Ascending aorta (tissue), 2 donors: ENCODE results near the gene BTLA. TPM values are rescaled to one million over a fixed set of nuclear protein-coding genes. Genes with fewer than 3 reads are reported as not detected.

Source experiments
- DNase-seq, 2 donors: peaks; one replicate each; pipeline ENCODE4 v3.0.0-alpha.2; 2019; ENCODE audit warnings: low spot score in 2 of 2
- H3K27ac ChIP-seq, 2 donors: fragments of 200-600 bp; sonication (generic); one replicate each; pipeline ENCODE4 v1.5.1; 2016 to 2017; ENCODE audit warnings: mild to moderate bottlenecking in 1 of 2
- H3K27me3 ChIP-seq: fragments of 200-600 bp; sonication (generic); one replicate; pipeline ENCODE4 v1.5.1; 2017
- H3K36me3 ChIP-seq, 2 donors: fragments of 200-600 bp; sonication (generic); one replicate each; pipeline ENCODE4 v1.5.1; 2016
- H3K4me1 ChIP-seq, 2 donors: fragments of 200-600 bp; sonication (generic); one replicate each; pipeline ENCODE4 v1.5.1; 2016 to 2017; ENCODE audit warnings: mild to moderate bottlenecking in 1 of 2
- H3K4me3 ChIP-seq, 2 donors: fragments of 200-600 bp; sonication (generic); one replicate each; pipeline ENCODE4 v1.5.1; 2016 to 2017; ENCODE audit warnings: mild to moderate bottlenecking in 1 of 2
- H3K9me3 ChIP-seq, 2 donors: fragments of 200-600 bp; sonication (generic); one replicate each; pipeline ENCODE4 v1.5.1; 2016
- intact Hi-C: fragments of 100-400 bp; cut with DNase I; formaldehyde crosslinking; loops from one replicate; pipeline ENCODE4 v1.15.1; 2023
- total RNA-seq: library from RNA; depleted of rRNA; stranded (reverse); fragments of >200 nt; gene quantifications from one replicate; pipeline ENCODE4 v1.1.0, GENCODE V29; 2016
- TF ChIP-seq, protein P1 (sequence below), 3 experiments: fragments of 200-600 bp in 2 of 3; fragments of 450-650 bp in 1 of 3; sonication (generic) in 2 of 3; IDR thresholded peaks; one replicate each; pipeline ENCODE4 v1.5.1; 2016 to 2019; ENCODE audit warnings: antibody characterized with exemption in 3 of 3, mild to moderate bottlenecking in 1 of 3, moderate library complexity in 1 of 3

Gene BTLA
- total RNA-seq, 1 donor from 2014 or later = not detected

DNA sequence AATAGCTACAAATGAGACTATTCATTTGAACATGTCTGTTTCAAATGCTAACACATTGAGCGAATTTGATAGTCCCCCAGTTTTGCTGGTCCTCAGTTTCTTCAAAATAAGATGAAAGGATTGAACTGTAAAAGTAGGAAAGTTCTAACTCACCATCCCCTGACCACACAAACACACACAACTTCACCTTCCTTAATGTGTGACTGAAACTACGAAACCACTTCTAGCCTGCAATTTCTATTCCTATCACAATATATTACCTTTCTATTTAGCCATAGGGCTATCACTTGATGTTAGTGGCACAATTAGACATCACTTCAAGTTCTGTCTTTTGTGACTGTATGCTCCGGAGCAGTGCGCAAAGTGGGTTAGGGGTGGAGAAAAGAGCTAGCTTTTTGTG, 14.9 kb downstream of the BTLA start:
- TF ChIP-seq, protein P1, sequence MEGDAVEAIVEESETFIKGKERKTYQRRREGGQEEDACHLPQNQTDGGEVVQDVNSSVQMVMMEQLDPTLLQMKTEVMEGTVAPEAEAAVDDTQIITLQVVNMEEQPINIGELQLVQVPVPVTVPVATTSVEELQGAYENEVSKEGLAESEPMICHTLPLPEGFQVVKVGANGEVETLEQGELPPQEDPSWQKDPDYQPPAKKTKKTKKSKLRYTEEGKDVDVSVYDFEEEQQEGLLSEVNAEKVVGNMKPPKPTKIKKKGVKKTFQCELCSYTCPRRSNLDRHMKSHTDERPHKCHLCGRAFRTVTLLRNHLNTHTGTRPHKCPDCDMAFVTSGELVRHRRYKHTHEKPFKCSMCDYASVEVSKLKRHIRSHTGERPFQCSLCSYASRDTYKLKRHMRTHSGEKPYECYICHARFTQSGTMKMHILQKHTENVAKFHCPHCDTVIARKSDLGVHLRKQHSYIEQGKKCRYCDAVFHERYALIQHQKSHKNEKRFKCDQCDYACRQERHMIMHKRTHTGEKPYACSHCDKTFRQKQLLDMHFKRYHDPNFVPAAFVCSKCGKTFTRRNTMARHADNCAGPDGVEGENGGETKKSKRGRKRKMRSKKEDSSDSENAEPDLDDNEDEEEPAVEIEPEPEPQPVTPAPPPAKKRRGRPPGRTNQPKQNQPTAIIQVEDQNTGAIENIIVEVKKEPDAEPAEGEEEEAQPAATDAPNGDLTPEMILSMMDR (IDR thresholded peaks at IDR 0.05) = no peak
- intact Hi-C loops = no loop called here
- no peak for DNase-seq

DNA sequence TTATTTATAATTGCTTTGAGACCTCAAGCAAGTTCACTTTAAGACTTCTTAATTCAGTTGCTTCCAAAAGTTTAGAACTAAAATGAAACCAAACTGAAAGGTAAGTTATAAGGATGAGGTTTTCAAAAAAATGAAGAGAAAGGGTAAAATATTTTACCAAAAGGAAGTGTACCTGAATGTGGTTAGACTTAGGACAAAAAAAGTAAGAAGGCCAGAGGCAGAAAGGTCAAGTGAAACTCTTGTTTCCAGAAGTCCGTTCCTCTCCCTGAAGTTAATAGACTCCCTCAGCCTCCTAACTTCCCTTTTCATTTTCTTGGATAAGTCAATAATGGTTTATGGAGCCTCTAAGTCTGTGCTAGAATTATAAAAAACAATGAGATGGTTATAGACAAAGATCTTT, 16.6 kb downstream of the BTLA start:
- intact Hi-C loops = no loop called here
- H3K36me3 ChIP-seq = no peaks in the 10 kb centered on the region
- TF ChIP-seq, protein P1 (IDR thresholded peaks at IDR 0.05) = no peak
- no peaks in the 10 kb centered on the region for H3K9me3 ChIP-seq
- no peaks in the 10 kb centered on the region for H3K27me3 ChIP-seq
- H3K4me3 ChIP-seq = no peak overlapping the region
- no peak for DNase-seq
- H3K27ac ChIP-seq = no peak overlapping the region
- H3K4me1 ChIP-seq = no peaks in the 10 kb centered on the region

More for the DNA sequence above, 14.9 kb downstream of the BTLA start:
- Histone ChIP-seq H3K27me3 (no peaks in the 10 kb centered on the region), H3K9me3 (no peaks in the 10 kb centered on the region), H3K36me3 (no peaks in the 10 kb centered on the region), H3K4me3 (no peak overlapping the region), H3K27ac (no peak overlapping the region), H3K4me1 (no peaks in the 10 kb centered on the region)

DNA sequence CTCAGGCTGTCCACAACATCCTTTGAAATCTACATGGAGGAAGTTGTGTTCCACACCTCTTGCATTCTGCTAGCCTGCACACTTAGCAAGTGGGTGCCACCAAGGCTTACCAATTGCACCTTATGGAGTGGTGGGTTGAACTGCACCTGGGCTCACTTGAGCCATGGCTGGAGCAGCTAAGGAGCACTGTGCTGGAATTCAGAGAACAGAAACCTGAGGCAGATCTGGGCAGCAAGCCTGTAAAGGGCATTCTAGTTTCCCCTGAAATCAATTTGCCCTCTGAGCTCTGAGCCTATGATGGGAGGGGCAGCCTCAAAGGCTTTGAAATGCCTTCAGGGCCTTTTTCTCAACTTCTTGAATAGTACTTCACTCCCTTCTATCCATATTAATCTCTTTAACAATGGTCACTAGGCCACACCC, 18.0 kb downstream of the BTLA start:
- no peak overlapping the region for H3K27ac ChIP-seq
- intact Hi-C loops = no loop called here
- TF ChIP-seq, protein P1 (IDR thresholded peaks at IDR 0.05) = no peak
- H3K4me3 ChIP-seq = no peak overlapping the region
- no peaks in the 10 kb centered on the region for H3K27me3 ChIP-seq
- H3K9me3 ChIP-seq = no peaks in the 10 kb centered on the region
- DNase-seq = no peak
- no peaks in the 10 kb centered on the region for H3K36me3 ChIP-seq
- H3K4me1 ChIP-seq = no peaks in the 10 kb centered on the region

DNA sequence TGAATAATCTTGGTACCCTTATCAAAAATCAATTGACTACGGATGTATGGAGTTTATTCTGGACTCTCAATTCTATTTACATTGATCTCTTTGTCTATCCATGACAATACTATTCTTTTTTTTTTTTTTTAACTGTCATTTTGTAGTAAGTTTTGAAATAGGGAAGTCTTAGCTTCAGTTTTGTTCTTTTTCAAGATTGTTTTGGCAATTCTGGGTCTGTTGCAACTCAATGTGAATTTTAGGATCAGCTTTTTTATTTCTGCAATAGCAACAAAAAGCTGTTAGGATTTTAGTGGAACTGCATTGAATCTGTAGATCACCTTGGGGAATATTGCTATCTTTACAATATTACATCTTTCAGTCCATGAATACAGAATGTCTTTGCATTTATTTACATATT, 21.4 kb downstream of the BTLA start:
- TF ChIP-seq, protein P1 (IDR thresholded peaks at IDR 0.05) = no peak
- H3K4me3 ChIP-seq = no peak overlapping the region

DNA sequence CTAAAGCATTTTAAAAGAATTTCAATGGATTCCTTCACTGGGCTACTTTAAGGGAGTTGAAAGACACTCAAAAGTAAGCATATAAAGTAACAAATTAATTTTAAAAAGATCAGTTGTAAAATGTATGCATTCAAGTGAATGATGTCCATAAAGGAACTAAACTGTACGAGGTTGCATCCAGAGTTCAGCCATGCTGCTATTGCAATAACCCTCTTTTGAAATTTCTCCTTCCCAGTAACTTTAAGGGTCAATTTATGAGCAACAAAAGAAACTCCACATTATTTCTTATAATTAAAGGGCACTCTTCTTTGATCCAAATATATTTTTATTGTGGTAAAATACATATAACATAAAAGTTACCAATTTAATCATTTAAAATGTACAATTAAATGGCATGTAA, 22.9 kb downstream of the BTLA start:
- Histone ChIP-seq H3K36me3 (no peaks in the 10 kb centered on the region), H3K27me3 (no peaks in the 10 kb centered on the region), H3K27ac (no peak overlapping the region), H3K9me3 (no peaks in the 10 kb centered on the region), H3K4me1 (no peaks in the 10 kb centered on the region), H3K4me3 (no peak overlapping the region)
- TF ChIP-seq, protein P1 (IDR thresholded peaks at IDR 0.05) = no peak
- DNase-seq = no peak
- intact Hi-C loops = no loop called here

More for the DNA sequence above, 21.4 kb downstream of the BTLA start:
- no peak for DNase-seq
- H3K9me3 ChIP-seq = no peaks in the 10 kb centered on the region
- H3K36me3 ChIP-seq = no peaks in the 10 kb centered on the region
- no peak overlapping the region for H3K27ac ChIP-seq
- no peaks in the 10 kb centered on the region for H3K4me1 ChIP-seq
- intact Hi-C loops = no loop called here
- H3K27me3 ChIP-seq = no peaks in the 10 kb centered on the region

DNA sequence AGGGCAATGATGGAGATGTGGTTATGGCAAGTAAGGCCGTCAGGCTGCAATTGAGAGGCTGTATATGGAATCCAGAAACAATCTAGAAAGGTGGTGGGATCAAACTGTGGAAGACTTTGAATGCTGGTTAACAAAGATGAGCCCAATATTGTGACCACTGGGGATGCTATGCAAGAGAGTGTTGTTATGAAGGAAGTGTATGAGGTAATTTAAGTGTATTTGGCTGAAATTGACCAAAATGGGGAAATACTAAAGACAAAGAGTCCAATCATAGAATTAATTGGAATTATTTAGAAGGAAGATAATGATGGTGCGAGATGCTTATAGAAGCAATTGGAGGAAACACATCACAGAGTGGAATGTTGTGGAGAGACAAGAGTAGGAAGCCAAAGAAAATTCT, 24.5 kb downstream of the BTLA start:
- H3K9me3 ChIP-seq = no peaks in the 10 kb centered on the region
- H3K27me3 ChIP-seq = no peaks in the 10 kb centered on the region

More for the DNA sequence above, 24.5 kb downstream of the BTLA start:
- TF ChIP-seq, protein P1 (IDR thresholded peaks at IDR 0.05) = no peak
- Histone ChIP-seq H3K4me1 (peaks cover 0 to 8% of the 10 kb centered on the region in 2 donors), H3K4me3 (no peak overlapping the region), H3K27ac (no peak overlapping the region), H3K36me3 (no peaks in the 10 kb centered on the region)
- intact Hi-C loops = no loop called here
- DNase-seq = no peak
